Activated CD4-positive, alpha-beta T cell treated with anti-CD3 and anti-CD28 coated beads, Interleukin-2, amount 10 ng/mL, durations not matched to agents 7 days and 5 days (primary cell): Measurements from ENCODE around the gene NOP9. TPM values are rescaled to one million over a fixed set of nuclear protein-coding genes. Genes with fewer than 3 reads are reported as not detected.

Experiments
- CTCF ChIA-PET: fragments of 350-600 bp; sonication (Branson Sonifier 250); formaldehyde crosslinking; loops from one replicate; lab custom pipeline; 2021; ENCODE audit warnings: antibody characterized with exemption; lab: Charles Lee
- POLR2A ChIA-PET: fragments of 350-600 bp; sonication (Branson Sonifier 250); formaldehyde crosslinking; loops from one replicate; lab custom pipeline; 2021; ENCODE audit warnings: antibody characterized with exemption; lab: Charles Lee
- DNase-seq: peaks from one replicate; pipeline ENCODE4 v3.0.0-alpha.2; 2020
- H3K27ac Mint-ChIP-seq: one replicate; pipeline ENCODE4 v1.8.0; 2021; ENCODE audit warnings: mild to moderate bottlenecking, moderate library complexity, mixed read lengths
- H3K27me3 Mint-ChIP-seq: one replicate; pipeline ENCODE4 v1.8.0; 2021; ENCODE audit warnings: mixed read lengths
- H3K36me3 Mint-ChIP-seq: one replicate; pipeline ENCODE4 v1.8.0; 2021; ENCODE audit warnings: low read depth, mixed read lengths
- H3K4me1 Mint-ChIP-seq: one replicate; pipeline ENCODE4 v1.8.0; 2021; ENCODE audit warnings: mixed read lengths
- H3K4me3 Mint-ChIP-seq: one replicate; pipeline ENCODE4 v1.8.0; 2021; ENCODE audit warnings: mild to moderate bottlenecking, moderate library complexity, mixed read lengths
- H3K9me3 Mint-ChIP-seq: one replicate; pipeline ENCODE4 v1.8.0; 2021; ENCODE audit warnings: mixed read lengths
- total RNA-seq, 2 experiments: library from RNA; stranded (reverse); gene quantifications; one replicate each; pipeline ENCODE4 v1.2.3, GENCODE V29; 2021

Gene NOP9
- total RNA-seq, 2 experiments from 2014 or later = 30.8 to 35.2 TPM

DNA sequence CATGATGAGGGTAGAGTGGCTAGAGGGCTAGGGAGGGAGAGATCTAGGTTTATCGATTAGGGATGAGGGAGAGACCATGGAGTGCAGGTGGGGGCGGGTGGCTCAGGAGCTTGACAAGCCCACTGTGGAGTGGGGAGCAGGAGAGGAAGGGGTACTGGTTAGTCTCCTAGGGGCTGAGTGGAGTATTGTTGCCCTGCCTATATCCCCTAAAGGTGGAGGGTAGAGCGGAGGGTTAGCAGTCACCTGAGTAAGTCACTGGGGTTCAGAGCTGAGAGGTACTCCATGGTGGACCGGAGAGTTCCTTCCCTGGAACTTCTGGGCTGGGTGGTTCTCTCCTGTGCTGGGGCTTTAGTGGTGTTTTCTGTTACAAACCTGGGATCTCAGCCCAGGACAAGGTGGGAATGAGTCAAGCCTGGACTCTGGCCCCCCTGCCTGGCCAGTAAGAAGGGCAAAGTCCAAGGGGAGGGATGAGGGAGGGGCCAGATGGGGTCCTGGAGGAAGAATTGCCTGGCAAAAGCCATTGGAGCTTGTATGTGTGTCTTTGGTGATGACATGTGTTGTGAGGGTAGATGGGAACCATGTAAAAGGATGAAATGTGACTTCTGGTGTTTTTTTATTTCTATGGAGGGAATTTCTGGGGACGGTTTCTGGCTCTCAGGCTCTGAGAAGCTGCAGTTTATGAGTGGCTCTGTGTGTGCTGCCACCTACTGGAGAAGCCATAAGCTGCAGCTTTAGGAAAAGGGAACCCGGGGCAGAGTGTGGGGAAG lies 8.1 kb downstream of the NOP9 start, which contains the start of gene CIDEB:
TSS of gene CIDEB (minus strand) at position 403 of the 767 bp plus-strand sequence. CDS start at position 284, 119 bp downstream.
- H3K27me3 Mint-ChIP-seq = no peaks in the 10 kb centered on the region
- peak within 1 kb of the TSS; percentile 48 for H3K27ac Mint-ChIP-seq
- POLR2A ChIA-PET = interaction anchor here (0.5 to 1.3 kb wide), 2 partner anchors 60 to 112 kb away, joined by 3 read pairs; partner anchors contain the start of gene TM9SF1
- no peaks in the 10 kb centered on the region for H3K9me3 Mint-ChIP-seq
- DNase-seq = peak; percentile 71
- H3K4me3 Mint-ChIP-seq = no peak within 1 kb of the TSS
- CTCF ChIA-PET = interaction anchor here (0.8 to 9.6 kb wide), 29 partner anchors 8 to 164 kb away, joined by 3 to 136 read pairs (median 6); partner anchors contain the start of genes CHMP4A, DHRS1, IRF9 and MDP1
- H3K4me1 Mint-ChIP-seq = peaks cover 50% of the 10 kb centered on the region
- peaks cover 71% of the 10 kb centered on the region for H3K36me3 Mint-ChIP-seq

DNA sequence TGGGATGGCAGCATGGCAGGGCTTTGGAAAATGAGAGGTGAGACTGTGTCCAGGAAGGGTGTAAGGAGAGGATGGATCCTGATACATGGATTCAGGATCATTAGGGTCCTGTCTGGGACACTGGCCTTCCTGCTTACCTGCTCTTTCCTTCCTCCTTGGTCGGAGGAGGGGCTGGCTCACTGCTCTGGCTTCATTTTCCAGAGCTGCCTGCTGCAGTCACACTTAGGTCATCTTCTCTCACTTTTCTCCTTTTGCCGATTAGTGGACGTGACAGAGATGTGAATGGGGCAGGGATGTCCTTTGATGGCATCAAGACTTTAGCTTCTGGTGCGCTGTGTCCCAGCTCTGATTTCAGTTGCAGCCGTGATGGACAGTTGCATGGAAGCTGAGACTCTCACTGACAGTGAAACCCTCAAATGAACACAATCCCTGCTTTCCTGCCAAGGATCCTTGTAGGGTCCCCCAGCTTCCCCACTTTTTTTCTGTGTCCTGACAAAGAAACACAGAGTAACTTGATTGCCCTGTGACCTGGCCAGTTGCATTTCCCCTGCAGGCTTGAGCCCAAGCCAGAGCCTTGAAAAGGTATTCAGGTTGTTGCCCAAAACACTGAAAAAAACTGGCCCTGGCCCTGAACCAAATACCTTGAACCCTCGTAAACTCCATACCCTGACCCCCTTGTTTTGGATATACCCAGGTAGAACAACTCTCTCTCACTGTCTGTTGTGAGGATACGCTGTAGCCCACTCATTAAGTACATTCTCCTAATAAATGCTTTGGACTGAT lies 8.9 kb downstream of the NOP9 start:
- no peak for DNase-seq
- ChIA-PET CTCF (interaction anchor here (0.8 to 9.6 kb wide), 28 partner anchors 8 to 165 kb away, joined by 3 to 136 read pairs (median 6); partner anchors contain the start of genes CHMP4A, DHRS1, IRF9 and MDP1), POLR2A (interaction anchor here (1.3 kb wide), 1 partner anchor 113 kb away, joined by 3 read pairs; the partner anchor contains the start of gene TM9SF1)
- Mint-ChIP-seq H3K27ac (no peak overlapping the region), H3K9me3 (no peaks in the 10 kb centered on the region), H3K27me3 (no peaks in the 10 kb centered on the region), H3K4me3 (no peak overlapping the region), H3K4me1 (peaks cover 58% of the 10 kb centered on the region), H3K36me3 (peaks cover 68% of the 10 kb centered on the region)

DNA sequence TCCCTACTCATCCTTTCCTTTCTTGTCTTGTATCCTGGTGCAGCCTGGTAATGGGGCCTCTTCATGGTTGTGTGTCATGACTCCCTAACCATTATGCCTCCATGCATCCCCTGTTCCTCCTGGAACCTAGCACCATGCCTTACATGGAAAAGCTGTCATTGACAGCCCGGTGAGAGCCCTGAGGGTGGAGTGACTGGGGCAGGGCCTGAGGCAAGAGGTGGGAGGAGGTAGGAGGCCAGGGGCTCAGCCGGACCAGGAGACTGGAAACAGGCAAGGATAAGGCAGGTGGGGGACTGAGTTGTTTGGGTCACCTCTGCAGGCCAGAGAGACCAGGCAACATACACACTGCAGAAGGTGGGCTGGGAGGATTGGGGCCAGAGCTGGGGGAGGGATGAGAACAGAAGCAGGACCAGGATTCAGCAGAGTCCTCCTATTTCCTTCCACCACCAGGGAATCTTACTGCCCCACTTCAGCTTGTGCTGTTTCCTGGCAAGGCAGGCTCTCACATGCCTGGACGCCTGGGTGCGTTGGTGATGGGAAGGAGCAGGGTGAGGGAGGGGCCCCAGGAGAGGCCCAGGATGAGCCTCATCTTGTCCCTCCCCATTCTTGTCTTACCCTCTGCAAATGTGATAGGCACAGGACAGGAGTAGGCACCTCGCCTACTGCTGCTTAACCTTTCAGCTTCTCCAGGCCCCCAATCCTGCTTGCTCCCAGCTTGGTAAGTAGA lies 10.1 kb downstream of the NOP9 start, which contains the start of gene LTB4R2:
TSS of gene LTB4R2 (plus strand) at position 603 of the 727 bp plus-strand sequence. CDS start 525 bp downstream, outside the sequence.
- ChIA-PET CTCF (interaction anchor here (0.7 to 9.6 kb wide), 20 partner anchors 9 to 149 kb away, joined by 3 to 136 read pairs (median 6); partner anchors contain the start of genes CHMP4A, DHRS1, IRF9 and MDP1), POLR2A (interaction anchor here (0.7 kb wide), 1 partner anchor 9 kb away, joined by 4 read pairs; the partner anchor contains the start of gene NOP9)
- Mint-ChIP-seq H3K4me3 (peak within 1 kb of the TSS; percentile 77), H3K36me3 (peaks cover 66% of the 10 kb centered on the region), H3K9me3 (no peaks in the 10 kb centered on the region), H3K27ac (peak within 1 kb of the TSS; percentile 87), H3K4me1 (peaks cover 70% of the 10 kb centered on the region), H3K27me3 (no peaks in the 10 kb centered on the region)
- no peak for DNase-seq

DNA sequence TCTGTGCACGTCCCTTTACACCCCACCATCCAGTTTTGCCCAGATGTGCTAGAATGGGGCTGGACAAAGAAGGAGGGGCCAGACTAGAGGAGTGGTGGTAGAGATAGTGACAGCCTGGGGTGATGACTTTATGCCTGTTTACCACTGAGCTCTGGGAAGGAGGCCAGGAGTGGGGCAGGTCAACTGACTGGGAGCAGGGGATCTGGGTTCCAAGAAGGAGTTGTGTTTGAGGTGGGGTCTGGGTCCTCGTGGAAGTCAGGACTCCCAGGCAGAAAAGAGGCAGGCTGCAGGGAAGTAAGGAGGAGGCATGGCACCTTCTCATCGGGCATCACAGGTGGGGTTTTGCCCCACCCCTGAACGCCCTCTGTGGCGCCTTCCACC lies 10.6 kb downstream of the NOP9 start:
- H3K4me1 Mint-ChIP-seq = peaks cover 75% of the 10 kb centered on the region
- H3K27me3 Mint-ChIP-seq = no peaks in the 10 kb centered on the region
- POLR2A ChIA-PET = interaction anchor here (0.7 kb wide), 1 partner anchor 10 kb away, joined by 4 read pairs; the partner anchor contains the start of gene NOP9
- peak overlapping the region; percentile 73 for H3K27ac Mint-ChIP-seq
- H3K4me3 Mint-ChIP-seq = peak overlapping the region; percentile 77
- H3K36me3 Mint-ChIP-seq = peaks cover 63% of the 10 kb centered on the region
- no peaks in the 10 kb centered on the region for H3K9me3 Mint-ChIP-seq
- DNase-seq = no peak
- CTCF ChIA-PET = interaction anchor here (0.7 to 9.6 kb wide), 14 partner anchors 8 to 127 kb away, joined by 3 to 136 read pairs (median 6); partner anchors contain the start of genes CHMP4A, DHRS1, NOP9 and TINF2

DNA sequence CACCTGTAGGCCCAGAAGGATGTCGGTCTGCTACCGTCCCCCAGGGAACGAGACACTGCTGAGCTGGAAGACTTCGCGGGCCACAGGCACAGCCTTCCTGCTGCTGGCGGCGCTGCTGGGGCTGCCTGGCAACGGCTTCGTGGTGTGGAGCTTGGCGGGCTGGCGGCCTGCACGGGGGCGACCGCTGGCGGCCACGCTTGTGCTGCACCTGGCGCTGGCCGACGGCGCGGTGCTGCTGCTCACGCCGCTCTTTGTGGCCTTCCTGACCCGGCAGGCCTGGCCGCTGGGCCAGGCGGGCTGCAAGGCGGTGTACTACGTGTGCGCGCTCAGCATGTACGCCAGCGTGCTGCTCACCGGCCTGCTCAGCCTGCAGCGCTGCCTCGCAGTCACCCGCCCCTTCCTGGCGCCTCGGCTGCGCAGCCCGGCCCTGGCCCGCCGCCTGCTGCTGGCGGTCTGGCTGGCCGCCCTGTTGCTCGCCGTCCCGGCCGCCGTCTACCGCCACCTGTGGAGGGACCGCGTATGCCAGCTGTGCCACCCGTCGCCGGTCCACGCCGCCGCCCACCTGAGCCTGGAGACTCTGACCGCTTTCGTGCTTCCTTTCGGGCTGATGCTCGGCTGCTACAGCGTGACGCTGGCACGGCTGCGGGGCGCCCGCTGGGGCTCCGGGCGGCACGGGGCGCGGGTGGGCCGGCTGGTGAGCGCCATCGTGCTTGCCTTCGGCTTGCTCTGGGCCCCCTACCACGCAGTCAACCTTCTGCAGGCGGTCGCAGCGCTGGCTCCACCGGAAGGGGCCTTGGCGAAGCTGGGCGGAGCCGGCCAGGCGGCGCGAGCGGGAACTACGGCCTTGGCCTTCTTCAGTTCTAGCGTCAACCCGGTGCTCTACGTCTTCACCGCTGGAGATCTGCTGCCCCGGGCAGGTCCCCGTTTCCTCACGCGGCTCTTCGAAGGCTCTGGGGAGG lies 11.3 kb downstream of the NOP9 start, which contains the start of gene LTB4R:
TSS of gene LTB4R (plus strand) at position 857 of the 959 bp plus-strand sequence. CDS start 4,150 bp downstream, outside the sequence.
- DNase-seq = peak; percentile 62
- no peaks in the 10 kb centered on the region for H3K27me3 Mint-ChIP-seq
- POLR2A ChIA-PET = interaction anchor here (0.7 to 1.4 kb wide), 2 partner anchors 11 to 69 kb away, joined by 3 to 4 read pairs; partner anchors contain the start of genes NOP9 and TINF2
- H3K36me3 Mint-ChIP-seq = peaks cover 60% of the 10 kb centered on the region
- no peaks in the 10 kb centered on the region for H3K9me3 Mint-ChIP-seq
- CTCF ChIA-PET = interaction anchor here (0.6 to 9.6 kb wide), 17 partner anchors 11 to 128 kb away, joined by 3 to 136 read pairs (median 5); partner anchors contain the start of genes CHMP4A, DHRS1, MDP1 and NOP9
- H3K27ac Mint-ChIP-seq = peak within 1 kb of the TSS; percentile 87
- peaks cover 81% of the 10 kb centered on the region for H3K4me1 Mint-ChIP-seq
- H3K4me3 Mint-ChIP-seq = peak within 1 kb of the TSS; percentile 77

DNA sequence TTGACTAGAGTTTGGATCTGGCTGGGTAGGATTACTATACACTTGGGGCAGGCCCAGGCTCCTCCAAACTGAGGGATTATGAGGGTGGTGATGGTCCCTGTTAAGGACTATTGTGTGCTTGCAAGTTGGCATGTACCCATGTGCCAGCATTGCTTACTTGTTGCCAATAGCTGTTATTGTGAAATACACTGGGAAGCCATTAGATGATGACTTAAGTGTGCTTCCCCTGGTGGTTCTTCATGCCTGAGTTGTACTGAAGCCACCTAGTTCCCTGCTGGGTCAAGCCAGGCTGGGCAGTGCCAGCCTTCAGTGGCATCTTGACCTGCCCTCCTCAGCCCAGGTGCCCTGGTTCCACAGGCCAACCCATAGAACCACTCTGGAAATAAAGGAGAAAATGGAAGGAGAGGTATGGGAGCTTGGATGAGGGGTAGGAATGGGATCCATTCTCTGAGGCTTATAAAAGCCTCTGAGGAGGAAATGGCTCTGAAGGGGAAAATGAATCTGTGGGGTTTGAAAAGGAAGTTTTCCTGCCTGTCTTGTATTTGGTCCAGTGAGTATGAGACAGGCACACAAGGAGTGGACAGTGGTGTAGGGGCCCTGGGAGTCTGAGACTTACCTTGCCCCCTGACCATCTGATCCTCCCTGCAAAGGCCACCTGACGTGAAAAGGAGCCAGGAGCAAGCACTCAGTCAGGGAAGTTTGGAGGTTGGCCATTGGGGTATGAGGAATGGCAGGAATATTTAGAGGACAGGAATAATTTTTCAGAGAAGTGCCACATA lies 12.4 kb downstream of the NOP9 start:
- H3K9me3 Mint-ChIP-seq = no peaks in the 10 kb centered on the region
- CTCF ChIA-PET = interaction anchor here (0.9 to 9.6 kb wide), 8 partner anchors 12 to 120 kb away, joined by 4 to 136 read pairs (median 24); partner anchors contain the start of genes DHRS1, MDP1, NOP9 and RABGGTA
- POLR2A ChIA-PET = interaction anchor here (1.4 kb wide), 1 partner anchor 70 kb away, joined by 3 read pairs; the partner anchor contains the start of gene TINF2
- peaks cover 49% of the 10 kb centered on the region for H3K36me3 Mint-ChIP-seq
- peak overlapping the region; percentile 87 for H3K27ac Mint-ChIP-seq
- peaks cover 84% of the 10 kb centered on the region for H3K4me1 Mint-ChIP-seq
- peak overlapping the region; percentile 77 for H3K4me3 Mint-ChIP-seq
- no peaks in the 10 kb centered on the region for H3K27me3 Mint-ChIP-seq
- DNase-seq = peak; percentile 29

DNA sequence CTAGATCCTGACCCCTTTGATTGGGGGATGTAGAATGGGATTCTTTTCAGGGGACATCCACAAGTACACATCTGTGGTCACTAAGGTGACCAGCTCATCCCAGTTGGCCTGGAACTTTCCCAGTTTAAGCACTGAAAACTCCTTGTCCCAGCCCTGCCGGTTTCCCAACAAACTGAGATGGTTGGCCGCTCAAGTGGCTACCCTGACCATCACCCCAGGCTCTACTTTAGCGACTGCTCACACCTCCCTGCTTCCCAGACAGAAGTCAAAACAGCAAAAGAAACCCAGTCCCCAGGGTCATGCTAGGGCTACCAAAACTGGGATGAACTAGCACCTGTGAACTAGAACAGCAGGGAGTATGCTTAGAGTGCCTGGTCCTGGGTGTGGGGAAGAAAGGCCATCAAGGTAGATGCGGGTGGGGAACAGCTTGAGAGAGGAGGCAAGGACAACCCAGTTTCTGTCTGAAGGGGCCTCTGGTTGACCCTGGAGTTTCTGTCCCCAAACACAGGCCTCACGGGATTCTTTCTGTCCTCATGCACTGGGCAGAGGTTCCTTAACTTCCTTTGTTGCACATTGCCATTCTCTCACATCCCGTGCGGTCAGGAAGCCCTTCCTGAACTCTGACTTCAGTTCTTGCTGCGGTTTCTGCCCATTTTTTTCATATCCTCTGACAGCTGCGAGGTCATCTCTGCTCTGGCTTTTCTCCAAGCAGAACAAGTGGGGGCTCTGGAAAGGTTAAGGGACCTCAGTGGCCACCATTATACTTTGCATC lies 13.3 kb downstream of the NOP9 start:
- H3K9me3 Mint-ChIP-seq = no peaks in the 10 kb centered on the region
- H3K27ac Mint-ChIP-seq = peak overlapping the region; percentile 87
- ChIA-PET POLR2A (interaction anchor here (0.7 to 1.4 kb wide), 2 partner anchors 71 to 118 kb away, joined by 3 read pairs; partner anchors contain the start of gene TINF2), CTCF (interaction anchor here (1.7 to 9.6 kb wide), 7 partner anchors 13 to 119 kb away, joined by 4 to 136 read pairs (median 41); partner anchors contain the start of genes DHRS1, NOP9, RIPK3 and TINF2)
- no peaks in the 10 kb centered on the region for H3K27me3 Mint-ChIP-seq
- peak overlapping the region; percentile 77 for H3K4me3 Mint-ChIP-seq
- peaks cover 82% of the 10 kb centered on the region for H3K4me1 Mint-ChIP-seq
- peaks cover 42% of the 10 kb centered on the region for H3K36me3 Mint-ChIP-seq
- peak; percentile 63 for DNase-seq

DNA sequence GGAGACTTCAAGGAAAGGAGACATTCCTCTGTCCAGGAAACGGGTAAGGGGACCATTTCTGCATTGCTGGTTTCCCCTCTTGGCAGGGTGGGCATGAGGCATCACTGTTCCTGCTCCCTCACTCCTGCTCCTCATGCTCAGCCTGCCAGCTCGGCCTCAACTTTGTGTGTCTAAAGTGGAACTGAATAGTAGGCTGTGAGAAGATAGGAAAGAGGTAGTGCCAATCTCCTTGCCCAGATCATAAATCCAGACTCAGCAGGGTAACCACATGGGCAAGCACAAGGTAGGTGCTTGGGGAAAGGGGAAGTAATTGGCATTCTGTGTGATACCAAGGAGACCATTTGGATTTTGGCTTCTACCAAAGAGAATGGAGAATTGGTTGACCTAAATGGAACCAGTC lies 14.3 kb downstream of the NOP9 start:
- Mint-ChIP-seq H3K36me3 (peaks cover 34% of the 10 kb centered on the region), H3K27ac (peak overlapping the region; percentile 87), H3K9me3 (no peaks in the 10 kb centered on the region), H3K4me1 (peaks cover 72% of the 10 kb centered on the region), H3K27me3 (no peaks in the 10 kb centered on the region), H3K4me3 (peak overlapping the region; percentile 77)
- DNase-seq = no peak
- ChIA-PET CTCF (interaction anchor here (1.7 to 9.6 kb wide), 5 partner anchors 14 to 117 kb away, joined by 4 to 136 read pairs (median 93); partner anchors contain the start of genes DHRS1, NOP9, RIPK3 and TINF2), POLR2A (interaction anchor here (0.7 kb wide), 1 partner anchor 117 kb away, joined by 3 read pairs; no protein-coding TSS in a partner anchor)
